ENCODE data around the gene KIRREL2.

The KIRREL2 gene

GRCh38 chr19:35911790-35912189, 55.1 kb downstream of the KIRREL2 start:
- Mint-ChIP-seq H3K27ac (no peak overlapping the region), H3K9me3 (no peaks in the 10 kb centered on the region), H3K27me3 (ENCODE audit: low read depth, poor library complexity) (peaks cover 30% of the 10 kb centered on the region), H3K4me1 (peaks cover 27% of the 10 kb centered on the region), H3K4me3 (no peak overlapping the region), H3K36me3 (ENCODE audit: low read depth) (no peaks in the 10 kb centered on the region)
- DNase-seq = no peak
- TF ChIP-seq CTCF (IDR thresholded peaks at IDR 0.05) = no peak

GRCh38 chr19:35913589-35913988, 56.9 kb downstream of the KIRREL2 start:
- H3K4me3 Mint-ChIP-seq = no peak overlapping the region
- H3K27ac Mint-ChIP-seq = no peak overlapping the region
- H3K27me3 Mint-ChIP-seq (ENCODE audit: low read depth, poor library complexity) = peaks cover 36% of the 10 kb centered on the region
- peaks cover 11% of the 10 kb centered on the region for H3K4me1 Mint-ChIP-seq
- DNase-seq = no peak
- H3K9me3 Mint-ChIP-seq = no peaks in the 10 kb centered on the region
- H3K36me3 Mint-ChIP-seq (ENCODE audit: low read depth) = no peaks in the 10 kb centered on the region
- TF ChIP-seq CTCF (IDR thresholded peaks at IDR 0.05) = no peak

GRCh38 chr19:35915443-35915842, 58.7 kb downstream of the KIRREL2 start:
- H3K4me1 Mint-ChIP-seq = no peaks in the 10 kb centered on the region
- H3K27ac Mint-ChIP-seq = no peak overlapping the region
- DNase-seq = no peak
- peaks cover 38% of the 10 kb centered on the region for H3K27me3 Mint-ChIP-seq (ENCODE audit: low read depth, poor library complexity)
- H3K36me3 Mint-ChIP-seq (ENCODE audit: low read depth) = no peaks in the 10 kb centered on the region
- TF ChIP-seq CTCF (IDR thresholded peaks at IDR 0.05) = no peak
- no peaks in the 10 kb centered on the region for H3K9me3 Mint-ChIP-seq
- no peak overlapping the region for H3K4me3 Mint-ChIP-seq
